Fibroblast of skin of back (primary cell): ENCODE measurements around the gene ACOXL.
A peak's percentile ranks its signal among the peaks of the same experiment; 100 is the strongest.

Source experiments
- DNase-seq: peaks from one replicate; pipeline ENCODE4 v3.0.0-alpha.2; 2013

The ACOXL gene

GRCh38 chr2:110759411-110759810 is 27.0 kb downstream of the ACOXL start:
- DNase-seq: no peak

GRCh38 chr2:110764931-110765330 is 32.6 kb downstream of the ACOXL start:
- DNase-seq: no peak

GRCh38 chr2:110766291-110766690 is 33.9 kb downstream of the ACOXL start:
- DNase-seq: no peak

- DNase-seq: no peak
Measured at GRCh38 chr2:110768591-110768990, 36.2 kb downstream of the ACOXL start.

- peak; percentile 2 for DNase-seq
Measured at GRCh38 chr2:110770404-110770958, 38.1 kb downstream of the ACOXL start.

GRCh38 chr2:110770959-110771431 is 38.6 kb downstream of the ACOXL start:
- DNase-seq: peak; percentile 46

- DNase-seq: no peak
Measured at GRCh38 chr2:110771547-110772382, 39.4 kb downstream of the ACOXL start.

- no peak for DNase-seq
Measured at GRCh38 chr2:110772383-110772755, 40.0 kb downstream of the ACOXL start.

- DNase-seq: no peak
Measured at GRCh38 chr2:110773401-110773921, 41.1 kb downstream of the ACOXL start.

- no peak for DNase-seq
Measured at GRCh38 chr2:110774701-110775100, 42.3 kb downstream of the ACOXL start.

GRCh38 chr2:110777531-110778311 is 45.3 kb downstream of the ACOXL start:
- DNase-seq: no peak

- DNase-seq: no peak
Measured at GRCh38 chr2:110780461-110780860, 48.1 kb downstream of the ACOXL start.

- no peak for DNase-seq
Measured at GRCh38 chr2:110783196-110783873, 51.0 kb downstream of the ACOXL start.

- no peak for DNase-seq
Measured at GRCh38 chr2:110784047-110784631, 51.8 kb downstream of the ACOXL start.

GRCh38 chr2:110785439-110785838 is 53.1 kb downstream of the ACOXL start:
- DNase-seq: no peak

GRCh38 chr2:110788976-110789375 is 56.6 kb downstream of the ACOXL start:
- no peak for DNase-seq

- no peak for DNase-seq
Measured at GRCh38 chr2:110789706-110790105, 57.3 kb downstream of the ACOXL start.

- no peak for DNase-seq
Measured at GRCh38 chr2:110790907-110791306, 58.5 kb downstream of the ACOXL start.

GRCh38 chr2:110791435-110791834 is 59.1 kb downstream of the ACOXL start:
- no peak for DNase-seq

- DNase-seq: no peak
Measured at GRCh38 chr2:110793034-110793433, 60.7 kb downstream of the ACOXL start.

- no peak for DNase-seq
Measured at GRCh38 chr2:110794390-110794789, 62.0 kb downstream of the ACOXL start.

GRCh38 chr2:110794951-110795350 is 62.6 kb downstream of the ACOXL start:
- no peak for DNase-seq
